Activated CD4-positive, alpha-beta T cell treated with anti-CD3 and anti-CD28 coated beads, Interleukin-2, Interleukin-6, amounts not matched to agents 100 ng/mL and 50 ng/mL, durations not matched to agents 16 hours and 8 hours (primary cell): ENCODE results near the gene SMYD3.

Source experiments
- DNase-seq: peaks from one replicate; pipeline ENCODE4 v3.0.0-alpha.2; 2020

The SMYD3 gene

GRCh38 chr1:245876586-245876985 lies 630.5 kb downstream of the SMYD3 start:
- DNase-seq = no peak

- DNase-seq = no peak
Measured at GRCh38 chr1:245875581-245876261, 631.4 kb downstream of the SMYD3 start.

GRCh38 chr1:245874942-245875580 lies 632.0 kb downstream of the SMYD3 start:
- no peak for DNase-seq

- no peak for DNase-seq
Measured at GRCh38 chr1:245873883-245874671, 633.0 kb downstream of the SMYD3 start.

- DNase-seq = no peak
Measured at GRCh38 chr1:245873068-245873467, 634.0 kb downstream of the SMYD3 start.

- no peak for DNase-seq
Measured at GRCh38 chr1:245872475-245872874, 634.6 kb downstream of the SMYD3 start.

GRCh38 chr1:245871915-245872314 lies 635.2 kb downstream of the SMYD3 start:
- no peak for DNase-seq

GRCh38 chr1:245871191-245871590 lies 635.9 kb downstream of the SMYD3 start:
- DNase-seq = no peak

- DNase-seq = no peak
Measured at GRCh38 chr1:245870698-245871097, 636.4 kb downstream of the SMYD3 start.

- DNase-seq = no peak
Measured at GRCh38 chr1:245869847-245870246, 637.2 kb downstream of the SMYD3 start.

GRCh38 chr1:245867738-245868137 lies 639.3 kb downstream of the SMYD3 start:
- DNase-seq = no peak

- DNase-seq = no peak
Measured at GRCh38 chr1:245864872-245865271, 642.2 kb downstream of the SMYD3 start.

GRCh38 chr1:245863566-245864184 lies 643.4 kb downstream of the SMYD3 start:
- DNase-seq = no peak

GRCh38 chr1:245862812-245863540 lies 644.1 kb downstream of the SMYD3 start:
- no peak for DNase-seq

GRCh38 chr1:245860657-245861544 lies 646.2 kb downstream of the SMYD3 start:
- no peak for DNase-seq

GRCh38 chr1:245859493-245860114 lies 647.5 kb downstream of the SMYD3 start:
- DNase-seq = no peak

GRCh38 chr1:245858722-245859492 lies 648.2 kb downstream of the SMYD3 start:
- DNase-seq = no peak

- DNase-seq = no peak
Measured at GRCh38 chr1:245858022-245858721, 648.9 kb downstream of the SMYD3 start.

GRCh38 chr1:245856944-245857531 lies 650.0 kb downstream of the SMYD3 start:
- DNase-seq = no peak
